GM23338 (cell line): Measurements from ENCODE around the gene S100A7A. TPM values are rescaled to one million over a fixed set of nuclear protein-coding genes. Genes with fewer than 3 reads are reported as not detected.

Experiments used
- ATAC-seq: fragments of 200-7000 bp; cut with Tn5 transposase; 3 replicates; pipeline ENCODE4 v1.9.1; 2020
- DNase-seq: peaks from one replicate; pipeline ENCODE4 v3.0.0-alpha.2; 2015; ENCODE audit warnings: low spot score
- H2AFZ ChIP-seq: fragments of 200-600 bp; sonication (generic); 2 replicates; pipeline ENCODE4 v1.8.0; 2016; ENCODE audit warnings: antibody characterized with exemption, mild to moderate bottlenecking, moderate library complexity
- H3F3A ChIP-seq: fragments of 200-600 bp; sonication (generic); replicated peaks from 2 replicates; pipeline ENCODE4 v1.8.0; 2017; ENCODE audit warnings: antibody characterized with exemption, mixed run types, low read depth
- H3K27ac ChIP-seq: fragments of 200-600 bp; sonication (generic); 2 replicates; pipeline ENCODE4 v1.6.1; 2016; ENCODE audit warnings: low read depth
- H3K27me3 ChIP-seq: fragments of 200-600 bp; sonication (generic); 2 replicates; pipeline ENCODE4 v1.8.0; 2016; ENCODE audit warnings: mild to moderate bottlenecking, mixed run types, moderate library complexity; ENCODE audit not compliant: insufficient read depth
- H3K36me3 ChIP-seq: fragments of 200-600 bp; sonication (generic); 2 replicates; pipeline ENCODE4 v1.8.0; 2016; ENCODE audit warnings: mild to moderate bottlenecking; ENCODE audit not compliant: insufficient read depth
- H3K4me1 ChIP-seq: fragments of 200-600 bp; sonication (generic); 2 replicates; pipeline ENCODE4 v1.8.0; 2016; ENCODE audit warnings: mild to moderate bottlenecking, moderate library complexity; ENCODE audit not compliant: insufficient read depth
- H3K4me2 ChIP-seq: fragments of 200-600 bp; sonication (generic); 2 replicates; pipeline ENCODE4 v1.7.1; 2017; ENCODE audit warnings: mixed run types
- H3K4me3 ChIP-seq: fragments of 200-600 bp; sonication (generic); 2 replicates; pipeline ENCODE4 v1.6.1; 2016; ENCODE audit warnings: mixed run types
- H3K79me2 ChIP-seq: fragments of 200-600 bp; sonication (generic); replicated peaks from 2 replicates; pipeline ENCODE4 v1.8.0; 2017; ENCODE audit warnings: mild to moderate bottlenecking; ENCODE audit not compliant: insufficient read depth
- H3K9me2 ChIP-seq: fragments of 200-600 bp; sonication (generic); 2 replicates; pipeline ENCODE4 v1.8.0; 2017; ENCODE audit not compliant: insufficient read depth
- H4K20me1 ChIP-seq: fragments of 200-600 bp; sonication (generic); replicated peaks from 2 replicates; pipeline ENCODE4 v1.8.0; 2017; ENCODE audit warnings: mild to moderate bottlenecking; ENCODE audit not compliant: insufficient read depth
- H3K27ac Mint-ChIP-seq: 2 replicates; pipeline ENCODE4 v1.8.0; 2020; ENCODE audit warnings: inconsistent platforms, mild to moderate bottlenecking, moderate library complexity, mixed read lengths
- H3K27me3 Mint-ChIP-seq: 3 replicates; pipeline ENCODE4 v1.8.0; 2022; ENCODE audit warnings: low read depth, mild to moderate bottlenecking, moderate library complexity, mixed read lengths, inconsistent platforms; ENCODE audit not compliant: insufficient read depth, poor library complexity
- H3K36me3 Mint-ChIP-seq: 3 replicates; pipeline ENCODE4 v1.8.0; 2021; ENCODE audit warnings: low read depth, mild to moderate bottlenecking, inconsistent platforms, moderate library complexity, mixed read lengths
- H3K4me1 Mint-ChIP-seq: 3 replicates; pipeline ENCODE4 v1.8.0; 2020; ENCODE audit warnings: mild to moderate bottlenecking, inconsistent platforms, mixed read lengths
- H3K4me3 Mint-ChIP-seq: 3 replicates; pipeline ENCODE4 v1.8.0; 2021; ENCODE audit warnings: moderate library complexity, mild to moderate bottlenecking, inconsistent platforms, mixed read lengths
- H3K9me3 Mint-ChIP-seq: 3 replicates; pipeline ENCODE4 v1.8.0; 2020; ENCODE audit warnings: moderate library complexity, mild to moderate bottlenecking, inconsistent platforms, mixed read lengths
- CREB1 ChIP-seq: fragments of 250-450 bp; sonication (Bioruptor Pico); IDR thresholded peaks from 2 replicates; pipeline ENCODE4 v1.5.0; 2020; ENCODE audit warnings: low read depth, mild to moderate bottlenecking, moderate library complexity
- CTCF ChIP-seq, 2 experiments: fragments of 200-600 bp in 1 of 2; sonication (generic) in 1 of 2; conservative IDR thresholded peaks; 2 replicates each; pipeline versions ENCODE4 v1.5.1 to v1.6.1; 2016 to 2017; ENCODE audit warnings: antibody characterized with exemption in 2 of 2, low read depth in 2 of 2, mild to moderate bottlenecking in 2 of 2, moderate library complexity in 1 of 2
- ETS1 ChIP-seq: IDR thresholded peaks from 2 replicates; pipeline ENCODE4 v1.6.1; 2016; ENCODE audit warnings: antibody characterized with exemption
- EZH2 ChIP-seq: fragments of 200-600 bp; sonication (generic); IDR thresholded peaks from one replicate; pipeline ENCODE4 v1.8.0; 2017; ENCODE audit warnings: antibody characterized with exemption, mild to moderate bottlenecking, low read depth; ENCODE audit not compliant: unreplicated experiment
- EZH2phosphoT487 ChIP-seq: fragments of 200-600 bp; sonication (generic); IDR thresholded peaks from one replicate; pipeline ENCODE4 v1.8.1; 2018; ENCODE audit warnings: antibody characterized with exemption; ENCODE audit not compliant: unreplicated experiment
- JUNB ChIP-seq: IDR thresholded peaks from one replicate; pipeline ENCODE4 v1.6.1; 2016; ENCODE audit warnings: antibody characterized with exemption; ENCODE audit not compliant: unreplicated experiment
- NANOG ChIP-seq: IDR thresholded peaks from 2 replicates; pipeline ENCODE4 v1.6.1; 2016; ENCODE audit warnings: antibody characterized with exemption, borderline replicate concordance
- POLR2AphosphoS5 ChIP-seq: IDR thresholded peaks from 2 replicates; pipeline ENCODE4 v1.6.1; 2016; ENCODE audit warnings: antibody characterized with exemption, low read depth
- REST ChIP-seq: IDR thresholded peaks from one replicate; pipeline ENCODE4 v1.6.1; 2018; ENCODE audit warnings: antibody characterized with exemption; ENCODE audit not compliant: unreplicated experiment
- STAT1 ChIP-seq: IDR thresholded peaks from one replicate; pipeline ENCODE4 v1.6.1; 2016; ENCODE audit warnings: antibody characterized with exemption; ENCODE audit not compliant: unreplicated experiment
- ZNF114 ChIP-seq: fragments of 250-450 bp; sonication (Bioruptor Pico); IDR thresholded peaks from 2 replicates; pipeline ENCODE4 v1.5.0; 2020; ENCODE audit warnings: mild to moderate bottlenecking, moderate library complexity
- ZNF331 ChIP-seq: fragments of 250-450 bp; sonication (Bioruptor Pico); IDR thresholded peaks from 2 replicates; pipeline ENCODE4 v1.5.0; 2020; ENCODE audit warnings: low read depth, mild to moderate bottlenecking, moderate library complexity
- polyA plus RNA-seq: library from polyadenylated mRNA; unstranded; fragments of >200 nt; fragmentation: Nextera tagmentation; extraction: Ambion mirVana; gene quantifications from 2 replicates; pipeline ENCODE4 v1.2.1, GENCODE V29; 2016
- total RNA-seq: library from RNA; depleted of rRNA; stranded (reverse); fragments of >200 nt; shearing (Covaris generic); gene quantifications from 2 replicates; pipeline ENCODE4 v1.2.3, GENCODE V29; 2014
- TF ChIP-seq, protein P1 (sequence below): fragments of 250-450 bp; sonication (Bioruptor Pico); IDR thresholded peaks from 2 replicates; pipeline ENCODE4 v1.5.0; 2020; ENCODE audit warnings: mild to moderate bottlenecking, moderate library complexity

Gene S100A7A
- total and polyA plus RNA-seq, 2 experiments from 2014 or later, result not detected

GRCh38 chr1:153380711-153381110, 35.6 kb upstream of the S100A7A start:
- H3K27me3 ChIP-seq, result no peaks in the 10 kb centered on the region
- no peak overlapping the region for H3K4me2 ChIP-seq
- H3K9me3 Mint-ChIP-seq, result no peaks in the 10 kb centered on the region
- H2AFZ ChIP-seq, result no peak overlapping the region; the same call in 1 of the 2 replicates
- H3K79me2 ChIP-seq, result no peaks in the 10 kb centered on the region
- H3K36me3 ChIP-seq, result no peaks in the 10 kb centered on the region
- TF ChIP-seq REST, result no peak
- no peak for TF ChIP-seq JUNB
- no peak for TF ChIP-seq NANOG
- TF ChIP-seq STAT1, result no peak
- TF ChIP-seq POLR2AphosphoS5, result no peak
- TF ChIP-seq EZH2, result no peak
- TF ChIP-seq, protein P1, sequence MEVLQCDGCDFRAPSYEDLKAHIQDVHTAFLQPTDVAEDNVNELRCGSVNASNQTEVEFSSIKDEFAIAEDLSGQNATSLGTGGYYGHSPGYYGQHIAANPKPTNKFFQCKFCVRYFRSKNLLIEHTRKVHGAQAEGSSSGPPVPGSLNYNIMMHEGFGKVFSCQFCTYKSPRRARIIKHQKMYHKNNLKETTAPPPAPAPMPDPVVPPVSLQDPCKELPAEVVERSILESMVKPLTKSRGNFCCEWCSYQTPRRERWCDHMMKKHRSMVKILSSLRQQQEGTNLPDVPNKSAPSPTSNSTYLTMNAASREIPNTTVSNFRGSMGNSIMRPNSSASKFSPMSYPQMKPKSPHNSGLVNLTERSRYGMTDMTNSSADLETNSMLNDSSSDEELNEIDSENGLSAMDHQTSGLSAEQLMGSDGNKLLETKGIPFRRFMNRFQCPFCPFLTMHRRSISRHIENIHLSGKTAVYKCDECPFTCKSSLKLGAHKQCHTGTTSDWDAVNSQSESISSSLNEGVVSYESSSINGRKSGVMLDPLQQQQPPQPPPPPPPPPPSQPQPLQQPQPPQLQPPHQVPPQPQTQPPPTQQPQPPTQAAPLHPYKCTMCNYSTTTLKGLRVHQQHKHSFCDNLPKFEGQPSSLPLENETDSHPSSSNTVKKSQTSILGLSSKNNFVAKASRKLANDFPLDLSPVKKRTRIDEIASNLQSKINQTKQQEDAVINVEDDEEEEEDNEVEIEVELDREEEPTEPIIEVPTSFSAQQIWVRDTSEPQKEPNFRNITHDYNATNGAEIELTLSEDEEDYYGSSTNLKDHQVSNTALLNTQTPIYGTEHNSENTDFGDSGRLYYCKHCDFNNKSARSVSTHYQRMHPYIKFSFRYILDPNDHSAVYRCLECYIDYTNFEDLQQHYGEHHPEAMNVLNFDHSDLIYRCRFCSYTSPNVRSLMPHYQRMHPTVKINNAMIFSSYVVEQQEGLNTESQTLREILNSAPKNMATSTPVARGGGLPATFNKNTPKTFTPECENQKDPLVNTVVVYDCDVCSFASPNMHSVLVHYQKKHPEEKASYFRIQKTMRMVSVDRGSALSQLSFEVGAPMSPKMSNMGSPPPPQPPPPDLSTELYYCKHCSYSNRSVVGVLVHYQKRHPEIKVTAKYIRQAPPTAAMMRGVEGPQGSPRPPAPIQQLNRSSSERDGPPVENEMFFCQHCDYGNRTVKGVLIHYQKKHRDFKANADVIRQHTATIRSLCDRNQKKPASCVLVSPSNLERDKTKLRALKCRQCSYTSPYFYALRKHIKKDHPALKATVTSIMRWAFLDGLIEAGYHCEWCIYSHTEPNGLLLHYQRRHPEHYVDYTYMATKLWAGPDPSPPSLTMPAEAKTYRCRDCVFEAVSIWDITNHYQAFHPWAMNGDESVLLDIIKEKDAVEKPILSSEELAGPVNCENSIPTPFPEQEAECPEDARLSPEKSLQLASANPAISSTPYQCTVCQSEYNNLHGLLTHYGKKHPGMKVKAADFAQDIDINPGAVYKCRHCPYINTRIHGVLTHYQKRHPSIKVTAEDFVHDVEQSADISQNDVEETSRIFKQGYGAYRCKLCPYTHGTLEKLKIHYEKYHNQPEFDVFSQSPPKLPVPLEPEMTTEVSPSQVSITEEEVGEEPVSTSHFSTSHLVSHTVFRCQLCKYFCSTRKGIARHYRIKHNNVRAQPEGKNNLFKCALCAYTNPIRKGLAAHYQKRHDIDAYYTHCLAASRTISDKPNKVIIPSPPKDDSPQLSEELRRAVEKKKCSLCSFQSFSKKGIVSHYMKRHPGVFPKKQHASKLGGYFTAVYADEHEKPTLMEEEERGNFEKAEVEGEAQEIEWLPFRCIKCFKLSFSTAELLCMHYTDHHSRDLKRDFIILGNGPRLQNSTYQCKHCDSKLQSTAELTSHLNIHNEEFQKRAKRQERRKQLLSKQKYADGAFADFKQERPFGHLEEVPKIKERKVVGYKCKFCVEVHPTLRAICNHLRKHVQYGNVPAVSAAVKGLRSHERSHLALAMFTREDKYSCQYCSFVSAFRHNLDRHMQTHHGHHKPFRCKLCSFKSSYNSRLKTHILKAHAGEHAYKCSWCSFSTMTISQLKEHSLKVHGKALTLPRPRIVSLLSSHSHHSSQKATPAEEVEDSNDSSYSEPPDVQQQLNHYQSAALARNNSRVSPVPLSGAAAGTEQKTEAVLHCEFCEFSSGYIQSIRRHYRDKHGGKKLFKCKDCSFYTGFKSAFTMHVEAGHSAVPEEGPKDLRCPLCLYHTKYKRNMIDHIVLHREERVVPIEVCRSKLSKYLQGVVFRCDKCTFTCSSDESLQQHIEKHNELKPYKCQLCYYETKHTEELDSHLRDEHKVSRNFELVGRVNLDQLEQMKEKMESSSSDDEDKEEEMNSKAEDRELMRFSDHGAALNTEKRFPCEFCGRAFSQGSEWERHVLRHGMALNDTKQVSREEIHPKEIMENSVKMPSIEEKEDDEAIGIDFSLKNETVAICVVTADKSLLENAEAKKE, result no peak
- no peak for TF ChIP-seq ZNF331 (CRISPR knock-in tag)
- TF ChIP-seq ZNF114 (CRISPR knock-in tag), result no peak
- TF ChIP-seq CTCF (conservative IDR thresholded peaks at IDR 0.05; ENCODE audit: low read depth in 2 of 2), result no peak
- TF ChIP-seq EZH2phosphoT487, result no peak
- TF ChIP-seq CREB1 (CRISPR knock-in tag), result no peak
- TF ChIP-seq ETS1, result no peak
- no peak overlapping the region for H3K4me3 Mint-ChIP-seq
- H3K4me3 ChIP-seq, result no peak overlapping the region
- H3K9me2 ChIP-seq, result peaks cover 7% of the 10 kb centered on the region; the same call in 1 of the 2 replicates
- no peaks in the 10 kb centered on the region for H3K4me1 Mint-ChIP-seq
- H3K36me3 Mint-ChIP-seq, result no peaks in the 10 kb centered on the region
- no peak overlapping the region for H3K27ac ChIP-seq
- H3K4me1 ChIP-seq, result no peaks in the 10 kb centered on the region
- H4K20me1 ChIP-seq, result no peaks in the 10 kb centered on the region
- no peaks in the 10 kb centered on the region for H3K27me3 Mint-ChIP-seq
- ATAC-seq (no peak), DNase-seq (no peak)
- no peaks in the 10 kb centered on the region for H3F3A ChIP-seq
- H3K27ac Mint-ChIP-seq, result no peak overlapping the region
